ENCODE measurements around the gene SLC2A6.

DNA sequence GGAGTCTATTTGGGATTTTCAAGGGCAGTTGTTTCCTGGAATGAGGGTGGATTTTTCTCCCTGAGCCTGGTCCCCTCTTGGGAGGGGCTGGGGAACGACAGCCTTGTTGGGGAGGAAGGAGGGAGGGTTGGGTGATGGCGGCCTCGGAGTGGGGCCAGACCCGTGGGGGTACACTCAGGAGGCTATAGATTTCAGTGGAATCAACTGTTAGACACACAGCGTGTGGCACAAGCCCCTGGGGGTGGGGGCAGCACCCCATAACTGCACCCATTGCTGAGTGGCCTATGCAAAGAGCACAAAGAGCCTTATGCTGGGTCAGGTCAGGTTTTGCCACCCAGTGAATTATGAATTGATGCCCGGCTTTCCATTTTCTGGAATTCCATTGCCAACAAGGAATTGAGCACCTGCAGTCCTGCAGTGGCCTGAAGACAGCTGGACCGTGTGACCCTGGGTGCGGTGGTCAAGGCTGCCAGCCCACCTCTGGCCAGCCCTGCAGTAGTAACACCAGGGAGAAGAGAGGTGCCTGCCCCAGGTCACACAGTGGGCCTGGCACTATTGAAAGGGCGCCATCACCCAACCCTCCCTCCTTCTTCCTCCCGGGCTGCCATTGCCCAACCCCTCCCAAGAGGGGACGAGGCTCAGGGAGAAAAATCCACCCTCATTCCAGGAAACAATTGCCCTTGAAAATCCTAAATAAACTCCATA is 37.5 kb upstream of the SLC2A6 start:
- TF ChIP-seq POLR2A (IDR thresholded peaks at IDR 0.05; ENCODE audit: low read depth, low read length): no peak
- TF ChIP-seq TAF1 (IDR thresholded peaks at IDR 0.05; ENCODE audit: low read depth, low read length): no peak

Data from GM12891 (cell line).